Keratinocyte (primary cell): ENCODE results near the gene DCAF11. TPM values are rescaled to one million over a fixed set of nuclear protein-coding genes. Genes with fewer than 3 reads are reported as not detected.

Source experiments
- DNase-seq: peaks from one replicate; pipeline ENCODE4 v3.0.0-alpha.2; 2011; ENCODE audit warnings: low read depth, missing footprints, low spot score
- FAIRE-seq: peaks from 2 replicates; lab custom pipeline; 2011; peaks lifted over from hg19 to GRCh38; lab: Jason Lieb, UNC
- H2AFZ ChIP-seq: 2 replicates; pipeline ENCODE4 v1.6.0; 2012; ENCODE audit warnings: low read length, control low read depth, inconsistent platforms; ENCODE audit not compliant: control insufficient read depth
- H3K27ac ChIP-seq: 2 replicates; pipeline ENCODE4 v1.5.1; 2011; ENCODE audit warnings: low read length; ENCODE audit not compliant: control insufficient read depth, insufficient read depth
- H3K27me3 ChIP-seq: 3 replicates; pipeline ENCODE4 v1.6.0; 2011; ENCODE audit warnings: low read length; ENCODE audit not compliant: control insufficient read depth, insufficient read depth; ENCODE audit errors: extremely low read depth
- H3K36me3 ChIP-seq, 2 experiments: 2 replicates in 1 of 2; 3 replicates in 1 of 2; pipeline ENCODE4 v1.5.1; 2011; ENCODE audit warnings: low read length in 2 of 2, mild to moderate bottlenecking in 1 of 2; ENCODE audit not compliant: control insufficient read depth in 2 of 2, insufficient read depth in 2 of 2; ENCODE audit errors: extremely low read depth in 1 of 2
- H3K4me1 ChIP-seq: 3 replicates; pipeline ENCODE4 v1.5.1; 2011; ENCODE audit warnings: low read length; ENCODE audit not compliant: control insufficient read depth, insufficient read depth; ENCODE audit errors: extremely low read depth
- H3K4me2 ChIP-seq: 3 replicates; pipeline ENCODE4 v1.6.0; 2011; ENCODE audit warnings: low read depth, low read length; ENCODE audit not compliant: control insufficient read depth, insufficient read depth; ENCODE audit errors: extremely low read depth
- H3K4me3 ChIP-seq, 3 experiments: fragments of 200-600 bp in 1 of 3; sonication (generic) in 1 of 3; 2 replicates in 2 of 3; 3 replicates in 1 of 3; pipeline ENCODE4 v1.5.1; 2011 to 2016; ENCODE audit warnings: low read length in 3 of 3, mild to moderate bottlenecking in 3 of 3, control low read depth in 2 of 3, inconsistent platforms in 1 of 3, low read depth in 1 of 3, mixed read lengths in 1 of 3, mixed run types in 1 of 3, moderate library complexity in 1 of 3; ENCODE audit not compliant: control insufficient read depth in 2 of 3, insufficient read depth in 2 of 3; ENCODE audit errors: extremely low read depth in 1 of 3
- H3K79me2 ChIP-seq: 2 replicates; pipeline ENCODE4 v1.6.0; 2012; ENCODE audit warnings: low read length; ENCODE audit not compliant: control insufficient read depth, insufficient read depth
- H3K9ac ChIP-seq: 3 replicates; pipeline ENCODE4 v1.6.0; 2011; ENCODE audit warnings: low read length; ENCODE audit not compliant: control insufficient read depth, insufficient read depth; ENCODE audit errors: extremely low read depth
- H3K9me1 ChIP-seq: 3 replicates; pipeline ENCODE4 v1.6.0; 2011; ENCODE audit warnings: low read length; ENCODE audit not compliant: control insufficient read depth, insufficient read depth; ENCODE audit errors: extremely low read depth
- H3K9me3 ChIP-seq: 2 replicates; pipeline ENCODE4 v1.5.1; 2012; ENCODE audit warnings: low read depth, low read length; ENCODE audit not compliant: control insufficient read depth
- H4K20me1 ChIP-seq: 3 replicates; pipeline ENCODE4 v1.6.0; 2011; ENCODE audit warnings: low read length; ENCODE audit not compliant: control insufficient read depth, insufficient read depth; ENCODE audit errors: extremely low read depth
- CTCF ChIP-seq, 3 experiments: IDR thresholded peaks in 1 of 3; conservative IDR thresholded peaks in 1 of 3; optimal IDR thresholded peaks in 1 of 3; 2 replicates in 2 of 3; 3 replicates in 1 of 3; pipeline versions ENCODE3 to v1.5.1; 2011; ENCODE audit warnings: low read length in 3 of 3, mild to moderate bottlenecking in 3 of 3, moderate library complexity in 2 of 3, control low read depth in 1 of 3, inconsistent platforms in 1 of 3; ENCODE audit not compliant: insufficient read depth in 2 of 3; ENCODE audit errors: extremely low read depth in 1 of 3
- EZH2 ChIP-seq: IDR thresholded peaks from one replicate; pipeline ENCODE4 v1.6.1; 2012; ENCODE audit warnings: inconsistent platforms, mild to moderate bottlenecking, low read length, moderate library complexity
- dilution Hi-C: fragments of 300-500 bp; cut with MboI; formaldehyde crosslinking; loops from one replicate; pipeline ENCODE4 v1.7.0; 2020; ENCODE audit warnings: low sequenced_read_pairs; ENCODE audit not compliant: extremely low pct_ligation_motif_present
- polyA plus RNA-seq, 5 experiments: library from polyadenylated mRNA; depleted of rRNA in 3 of 5; stranded (reverse) in 3 of 5; stranded (forward) in 1 of 5; unstranded in 1 of 5; fragments of >200 nt; gene quantifications; 1 replicate in 1 of 5; 2 replicates in 3 of 5; 3 replicates in 1 of 5; pipeline versions ENCODE4 v1.2.1 to v1.2.3, GENCODE V29; 2011 to 2012; ENCODE audit warnings: missing spikeins in 2 of 5, low read depth in 1 of 5, low replicate concordance in 1 of 5

Gene DCAF11
- polyA plus RNA-seq, 1 donor (not counting 4 experiments of a cell fraction or from before 2014, with no cell fraction given): 25.9 TPM

GRCh38 chr14:24067133-24068082 is 47.2 kb upstream of the DCAF11 start:
- FAIRE-seq (no peak), DNase-seq (no peak)
- H3K27ac ChIP-seq: no peak overlapping the region
- no peaks in the 10 kb centered on the region for H3K79me2 ChIP-seq
- H3K36me3 ChIP-seq: no peaks in the 10 kb centered on the region
- no peak for TF ChIP-seq EZH2
- no peak for TF ChIP-seq CTCF (optimal IDR thresholded peaks at IDR 0.05 in 1 of 3, IDR thresholded peaks at IDR 0.05 in 1 of 3, conservative IDR thresholded peaks at IDR 0.05 in 1 of 3; ENCODE audit: extremely low read depth in 1 of 3, insufficient read depth in 2 of 3, low read length in 3 of 3)
- H3K9ac ChIP-seq: no peak overlapping the region
- no peak overlapping the region for H2AFZ ChIP-seq
- peaks cover 14% of the 10 kb centered on the region for H3K27me3 ChIP-seq
- no peak overlapping the region for H3K4me2 ChIP-seq
- no peaks in the 10 kb centered on the region for H3K9me3 ChIP-seq
- H4K20me1 ChIP-seq: no peaks in the 10 kb centered on the region
- dilution Hi-C loops: no loop called here
- no peak overlapping the region for H3K4me3 ChIP-seq
- H3K4me1 ChIP-seq: no peaks in the 10 kb centered on the region
- no peaks in the 10 kb centered on the region for H3K9me1 ChIP-seq

- no peaks in the 10 kb centered on the region for H4K20me1 ChIP-seq
- H3K27me3 ChIP-seq: peaks cover 29% of the 10 kb centered on the region
- H3K9ac ChIP-seq: no peak overlapping the region
- no peaks in the 10 kb centered on the region for H3K9me3 ChIP-seq
- H3K9me1 ChIP-seq: no peaks in the 10 kb centered on the region
- no peak overlapping the region for H3K27ac ChIP-seq
- H3K4me3 ChIP-seq: no peak overlapping the region
- FAIRE-seq (no peak), DNase-seq (no peak)
- dilution Hi-C loops: no loop called here
- H3K36me3 ChIP-seq: no peaks in the 10 kb centered on the region
- no peaks in the 10 kb centered on the region for H3K79me2 ChIP-seq
- H2AFZ ChIP-seq: no peak overlapping the region
- no peaks in the 10 kb centered on the region for H3K4me1 ChIP-seq
- no peak overlapping the region for H3K4me2 ChIP-seq
- TF ChIP-seq CTCF (optimal IDR thresholded peaks at IDR 0.05 in 1 of 3, IDR thresholded peaks at IDR 0.05 in 1 of 3, conservative IDR thresholded peaks at IDR 0.05 in 1 of 3; ENCODE audit: extremely low read depth in 1 of 3, insufficient read depth in 2 of 3, low read length in 3 of 3): no peak
Measured at GRCh38 chr14:24068711-24069410, 45.7 kb upstream of the DCAF11 start.
